ENCODE measurements around the gene NTN3.
A peak's percentile ranks its signal among the peaks of the same experiment; 100 is the strongest.

Gene NTN3

GRCh38 chr16:2515180-2515851 lies 44.2 kb downstream of the NTN3 start:
- DNase-seq = no peak

- DNase-seq = no peak
Measured at GRCh38 chr16:2516391-2517240, 45.5 kb downstream of the NTN3 start.

GRCh38 chr16:2517954-2518605 lies 47.0 kb downstream of the NTN3 start:
- no peak for DNase-seq

- no peak for DNase-seq
Measured at GRCh38 chr16:2518823-2519710, 48.0 kb downstream of the NTN3 start.

GRCh38 chr16:2519711-2520080 lies 48.6 kb downstream of the NTN3 start:
- DNase-seq = no peak

- peak; percentile 94 for DNase-seq
Measured at GRCh38 chr16:2520097-2520783, 49.1 kb downstream of the NTN3 start, which contains the start of gene AMDHD2. TSS of gene AMDHD2 (plus strand) at chr16:2520371. CDS start at chr16:2520459, 88 bp downstream.

GRCh38 chr16:2520784-2521531 lies 49.9 kb downstream of the NTN3 start:
- peak; percentile 28 for DNase-seq

All from NCI-H69 (cell line).